ENCODE measurements around the gene HDAC4. TPM values are rescaled to one million over a fixed set of nuclear protein-coding genes. Genes with fewer than 3 reads are reported as not detected.
"Not testable (repeated sequence)": the region's sequence is repeated elsewhere in the genome, so short reads cannot be mapped to it uniquely, and the experiment has no call there.

HDAC4 gene
- total RNA-seq, 2 experiments from 2014 or later, result 32.0 to 35.6 TPM

- intact Hi-C loops (cut with micrococcal nuclease); H3K9me3 Mint-ChIP-seq; H3K4me3 Mint-ChIP-seq; H3K36me3 Mint-ChIP-seq (ENCODE audit: low read depth); CTCF ChIA-PET; H3K27me3 Mint-ChIP-seq (ENCODE audit: low read depth); H3K27ac Mint-ChIP-seq: not testable (repeated sequence)
- DNase-seq, result peak; percentile 72
- H3K4me1 Mint-ChIP-seq (ENCODE audit: low read depth), result peaks cover 38% of the 10 kb centered on the region
These were observed 120.4 kb downstream of the HDAC4 start for GRCh38 chr2:239280296-239281017.

DNA sequence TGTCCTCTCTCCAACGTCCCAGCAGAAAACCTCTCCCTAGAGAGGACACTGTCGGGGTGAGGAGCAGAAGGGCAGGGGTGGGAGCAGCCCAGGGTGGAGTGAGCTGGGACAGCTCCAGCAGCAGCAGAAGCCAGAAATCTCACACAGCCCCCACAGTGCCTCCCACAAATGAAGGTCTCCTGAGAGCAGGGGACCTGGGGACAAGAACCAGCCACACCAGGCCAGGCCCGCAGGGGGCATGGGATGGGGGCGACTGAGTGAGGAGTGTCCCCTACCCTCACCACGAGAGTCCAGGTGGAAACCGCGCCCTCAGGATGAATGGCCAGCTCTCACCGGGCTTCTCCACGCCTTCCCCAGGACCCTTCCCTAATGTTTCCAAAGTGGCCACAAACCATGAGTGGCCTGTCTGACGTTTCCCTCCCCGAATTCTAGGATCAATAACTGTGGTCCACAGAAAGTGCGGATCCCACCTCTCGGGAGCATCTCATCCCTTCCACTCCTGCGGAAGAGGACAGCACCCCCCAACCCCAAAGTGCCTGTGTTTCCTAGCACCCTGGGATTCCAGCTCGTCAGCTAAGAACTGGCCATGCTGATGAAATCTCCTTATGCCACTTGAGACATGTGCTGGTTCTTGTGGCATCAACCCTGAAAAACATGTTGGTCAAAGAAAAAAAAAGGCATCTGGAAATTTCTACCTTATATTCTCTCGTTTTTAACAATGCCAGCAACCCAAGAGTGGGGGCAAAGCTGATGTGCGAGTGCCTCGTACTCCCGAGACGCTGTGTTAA is 121.1 kb downstream of the HDAC4 start:
- no peak for DNase-seq
- Mint-ChIP-seq H3K4me3 (no peak overlapping the region), H3K27ac (no peak overlapping the region), H3K4me1 (ENCODE audit: low read depth) (peaks cover 37% of the 10 kb centered on the region), H3K9me3 (no peaks in the 10 kb centered on the region), H3K36me3 (ENCODE audit: low read depth) (no peaks in the 10 kb centered on the region), H3K27me3 (ENCODE audit: low read depth) (peaks cover 4% of the 10 kb centered on the region)
- intact Hi-C loops (cut with micrococcal nuclease), result no loop called here
- CTCF ChIA-PET, result interaction anchor here (0.8 kb wide), 1 partner anchor 16 kb away, joined by 3 read pairs; no protein-coding TSS in a partner anchor

- intact Hi-C loops (cut with micrococcal nuclease), result no loop called here
- DNase-seq, result no peak
- Mint-ChIP-seq H3K27me3 (ENCODE audit: low read depth) (peaks cover 4% of the 10 kb centered on the region), H3K9me3 (no peaks in the 10 kb centered on the region), H3K4me3 (no peak overlapping the region), H3K4me1 (ENCODE audit: low read depth) (peaks cover 41% of the 10 kb centered on the region), H3K36me3 (ENCODE audit: low read depth) (no peaks in the 10 kb centered on the region), H3K27ac (no peak overlapping the region)
- CTCF ChIA-PET, result interaction anchor here (0.8 kb wide), 1 partner anchor 17 kb away, joined by 3 read pairs; no protein-coding TSS in a partner anchor
These were observed 121.9 kb downstream of the HDAC4 start for GRCh38 chr2:239278941-239279365.

GRCh38 chr2:239278361-239278760 is 122.5 kb downstream of the HDAC4 start:
- intact Hi-C loops (cut with micrococcal nuclease), result no loop called here
- H3K27ac Mint-ChIP-seq, result no peak overlapping the region

GRCh38 chr2:239277401-239278085 is 123.3 kb downstream of the HDAC4 start:
- Mint-ChIP-seq H3K27ac (no peak overlapping the region), H3K4me1 (ENCODE audit: low read depth) (peaks cover 49% of the 10 kb centered on the region)

More at GRCh38 chr2:239278361-239278760, 122.5 kb downstream of the HDAC4 start:
- Mint-ChIP-seq H3K27me3 (ENCODE audit: low read depth) (peaks cover 9% of the 10 kb centered on the region), H3K9me3 (no peaks in the 10 kb centered on the region), H3K4me3 (no peak overlapping the region), H3K4me1 (ENCODE audit: low read depth) (peaks cover 43% of the 10 kb centered on the region), H3K36me3 (ENCODE audit: low read depth) (no peaks in the 10 kb centered on the region)
- no peak for DNase-seq
- CTCF ChIA-PET, result no interaction called here

DNA sequence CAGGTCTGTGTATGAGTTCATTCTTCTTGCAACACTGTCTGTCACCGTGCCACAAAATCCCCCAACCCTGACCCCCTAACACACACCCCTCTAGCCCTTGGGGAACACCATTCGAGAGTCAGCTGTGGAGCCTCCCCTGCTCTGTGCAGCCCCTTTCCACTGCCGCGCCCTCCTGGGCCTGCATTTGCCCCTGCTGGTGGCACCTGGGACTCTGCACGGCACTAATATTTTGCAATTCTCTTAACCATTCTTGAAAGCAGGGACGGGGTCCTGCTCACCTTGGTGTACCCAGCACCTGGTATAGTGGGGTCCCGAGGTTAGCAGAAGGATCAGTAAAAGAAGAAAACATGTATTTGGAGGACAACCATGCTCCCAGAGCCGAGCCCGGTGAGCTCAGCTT is 124.0 kb downstream of the HDAC4 start:
- intact Hi-C loops (cut with micrococcal nuclease), result no loop called here
- Mint-ChIP-seq H3K4me1 (ENCODE audit: low read depth) (peaks cover 49% of the 10 kb centered on the region), H3K4me3 (no peak overlapping the region), H3K27ac (no peak overlapping the region), H3K36me3 (ENCODE audit: low read depth) (no peaks in the 10 kb centered on the region), H3K27me3 (ENCODE audit: low read depth) (peaks cover 14% of the 10 kb centered on the region), H3K9me3 (no peaks in the 10 kb centered on the region)
- DNase-seq, result no peak
- CTCF ChIA-PET, result interaction anchor here (0.9 to 1.1 kb wide), 2 partner anchors 12 to 21 kb away, joined by 3 to 4 read pairs; no protein-coding TSS in a partner anchor

More at GRCh38 chr2:239277401-239278085, 123.3 kb downstream of the HDAC4 start:
- CTCF ChIA-PET, result interaction anchor here (0.9 kb wide), 1 partner anchor 21 kb away, joined by 3 read pairs; no protein-coding TSS in a partner anchor
- DNase-seq, result no peak
- Mint-ChIP-seq H3K4me3 (no peak overlapping the region), H3K36me3 (ENCODE audit: low read depth) (no peaks in the 10 kb centered on the region), H3K27me3 (ENCODE audit: low read depth) (peaks cover 12% of the 10 kb centered on the region), H3K9me3 (no peaks in the 10 kb centered on the region)
- intact Hi-C loops (cut with micrococcal nuclease), result no loop called here

GRCh38 chr2:239275847-239276831 is 124.7 kb downstream of the HDAC4 start:
- no peaks in the 10 kb centered on the region for H3K9me3 Mint-ChIP-seq
- CTCF ChIA-PET, result interaction anchor here (0.6 to 1.6 kb wide), 3 partner anchors 11 to 105 kb away, joined by 4 to 6 read pairs (median 4); no protein-coding TSS in a partner anchor
- H3K27me3 Mint-ChIP-seq (ENCODE audit: low read depth), result peaks cover 19% of the 10 kb centered on the region
- no peak for DNase-seq
- no peak overlapping the region for H3K27ac Mint-ChIP-seq
- no peak overlapping the region for H3K4me3 Mint-ChIP-seq
- peaks cover 49% of the 10 kb centered on the region for H3K4me1 Mint-ChIP-seq (ENCODE audit: low read depth)
- intact Hi-C loops (cut with micrococcal nuclease), result loop anchor here (1.0 to 2.0 kb wide), 8 partner anchors 9 to 125 kb away; partner anchors contain the start of gene HDAC4
- peaks cover 4% of the 10 kb centered on the region for H3K36me3 Mint-ChIP-seq (ENCODE audit: low read depth)

- Mint-ChIP-seq H3K4me3 (peak overlapping the region; percentile 51), H3K36me3 (ENCODE audit: low read depth) (peaks cover 4% of the 10 kb centered on the region), H3K27me3 (ENCODE audit: low read depth) (peaks cover 24% of the 10 kb centered on the region), H3K27ac (peak overlapping the region; percentile 77), H3K9me3 (no peaks in the 10 kb centered on the region), H3K4me1 (ENCODE audit: low read depth) (peaks cover 51% of the 10 kb centered on the region)
- DNase-seq, result peak; percentile 93
- intact Hi-C loops (cut with micrococcal nuclease), result loop anchor here (1.0 to 2.0 kb wide), 8 partner anchors 8 to 126 kb away; partner anchors contain the start of gene HDAC4
- CTCF ChIA-PET, result interaction anchor here (0.6 to 2.6 kb wide), 4 partner anchors 20 to 106 kb away, joined by 4 to 13 read pairs (median 5); no protein-coding TSS in a partner anchor
These were observed 125.7 kb downstream of the HDAC4 start for GRCh38 chr2:239275044-239275685.

DNA sequence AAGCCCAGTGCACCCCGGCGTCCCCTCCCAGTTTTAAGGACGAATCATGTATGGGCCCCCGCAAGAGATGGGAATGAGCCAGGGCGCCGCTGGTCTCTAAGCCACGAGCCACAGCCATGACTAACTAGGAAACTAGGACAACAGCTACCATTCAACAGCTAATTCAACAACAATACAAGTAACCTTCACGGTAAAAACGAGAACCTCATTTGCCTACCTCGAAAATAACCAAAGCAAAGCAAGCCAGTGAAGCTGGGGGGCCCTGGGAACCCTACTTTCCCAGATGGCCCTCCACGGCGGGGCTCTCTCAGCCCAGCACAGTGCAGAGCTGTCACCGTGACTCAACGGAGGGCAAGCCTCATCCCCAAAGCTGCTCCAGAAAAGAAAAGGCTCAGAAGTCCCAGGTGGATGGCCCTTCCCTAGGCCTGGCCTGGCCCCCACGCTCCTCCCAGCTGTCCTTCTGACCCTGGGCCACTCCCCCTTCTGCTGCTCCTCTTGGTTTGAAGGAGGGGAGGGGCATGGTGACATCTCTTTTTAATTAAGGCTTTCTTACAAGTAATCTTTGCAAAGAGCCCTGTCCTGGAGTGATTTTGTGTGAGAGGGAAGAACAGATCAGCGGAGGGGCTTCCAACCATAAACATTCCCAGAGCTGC is 126.3 kb downstream of the HDAC4 start:
- peaks cover 4% of the 10 kb centered on the region for H3K36me3 Mint-ChIP-seq (ENCODE audit: low read depth)
- H3K4me1 Mint-ChIP-seq (ENCODE audit: low read depth), result peaks cover 58% of the 10 kb centered on the region
- DNase-seq, result peak; percentile 65
- H3K4me3 Mint-ChIP-seq, result peak overlapping the region; percentile 51
- CTCF ChIA-PET, result interaction anchor here (1.2 to 2.6 kb wide), 4 partner anchors 21 to 132 kb away, joined by 3 to 13 read pairs (median 4); no protein-coding TSS in a partner anchor
- intact Hi-C loops (cut with micrococcal nuclease), result loop anchor here (1.0 to 2.0 kb wide), 8 partner anchors 7 to 126 kb away; partner anchors contain the start of gene HDAC4
- H3K9me3 Mint-ChIP-seq, result no peaks in the 10 kb centered on the region
- peak overlapping the region; percentile 77 for H3K27ac Mint-ChIP-seq
- peaks cover 23% of the 10 kb centered on the region for H3K27me3 Mint-ChIP-seq (ENCODE audit: low read depth)
